GM18909 (cell line): ENCODE results near the gene CLEC16A.
A peak's percentile ranks its signal among the peaks of the same experiment; 100 is the strongest.
"Not testable (repeated sequence)": the region's sequence is repeated elsewhere in the genome, so short reads cannot be mapped to it uniquely, and the experiment has no call there.

Experiments
- ATAC-seq: cut with Tn5 transposase; IDR thresholded peaks from one replicate; pipeline ENCODE4 v1.9.1; 2021; ENCODE audit warnings: mild to moderate bottlenecking; ENCODE audit not compliant: unreplicated experiment, poor library complexity

CLEC16A gene

GRCh38 chr16:11089504-11090124 lies 145.2 kb downstream of the CLEC16A start:
- ATAC-seq = no peak

DNA sequence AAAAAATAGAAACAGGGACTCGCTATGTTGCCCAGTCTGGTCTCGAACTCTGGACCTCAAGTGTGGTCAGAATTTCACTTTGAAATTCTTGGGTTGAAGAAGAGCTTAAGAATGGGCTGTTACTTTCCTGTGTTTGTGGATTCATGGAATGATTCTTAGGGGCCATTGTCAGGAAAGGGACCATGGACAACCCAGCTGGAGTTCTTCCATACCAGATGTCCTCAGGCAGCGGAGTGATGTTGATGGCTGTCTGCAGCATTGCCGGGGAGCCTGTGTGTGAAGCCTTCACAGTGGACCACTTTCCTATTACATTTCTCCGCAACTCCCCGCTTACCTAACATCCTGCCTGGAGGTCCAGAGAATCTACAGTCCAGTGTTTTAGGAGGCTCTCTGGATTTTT lies 145.9 kb downstream of the CLEC16A start:
- no peak for ATAC-seq

DNA sequence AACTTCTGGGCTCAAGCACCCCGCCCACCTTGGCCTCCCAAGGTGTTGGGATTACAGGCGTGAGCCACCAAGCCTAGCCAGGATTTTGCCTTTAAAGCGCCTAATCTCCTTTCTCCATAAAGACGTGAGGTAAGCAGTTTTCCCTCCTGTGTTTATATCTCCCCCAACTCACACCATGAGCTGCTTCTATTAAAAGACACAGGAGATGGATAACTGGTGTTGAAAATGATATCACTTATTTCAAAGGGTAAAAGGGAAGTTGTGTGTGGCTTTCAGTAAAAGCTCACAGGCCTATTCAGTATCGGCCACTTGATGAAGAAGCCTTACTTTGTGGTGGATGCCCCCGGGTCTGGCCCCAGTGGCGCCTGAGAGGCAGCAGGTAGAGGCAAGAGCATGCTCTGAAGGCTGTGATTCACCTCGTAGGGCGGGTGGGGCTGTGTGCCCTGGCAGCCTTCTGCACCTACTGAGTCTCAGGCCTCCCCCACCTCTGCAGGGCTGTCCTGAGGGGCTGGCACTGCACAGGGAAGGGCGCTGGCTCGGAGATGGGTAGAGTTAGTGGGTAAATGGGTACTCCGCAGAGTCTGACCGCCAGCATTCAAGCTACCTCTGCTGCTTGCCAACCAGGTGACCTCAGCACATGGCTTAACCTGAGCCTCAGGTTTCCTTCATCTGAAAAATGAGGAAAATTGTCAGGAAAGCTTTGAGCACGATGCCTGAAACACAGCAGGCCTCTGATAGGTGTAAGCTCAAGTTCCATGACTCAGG lies 146.8 kb downstream of the CLEC16A start:
- ATAC-seq = no peak

- no peak for ATAC-seq
These were observed 148.6 kb downstream of the CLEC16A start for GRCh38 chr16:11092788-11093571.

DNA sequence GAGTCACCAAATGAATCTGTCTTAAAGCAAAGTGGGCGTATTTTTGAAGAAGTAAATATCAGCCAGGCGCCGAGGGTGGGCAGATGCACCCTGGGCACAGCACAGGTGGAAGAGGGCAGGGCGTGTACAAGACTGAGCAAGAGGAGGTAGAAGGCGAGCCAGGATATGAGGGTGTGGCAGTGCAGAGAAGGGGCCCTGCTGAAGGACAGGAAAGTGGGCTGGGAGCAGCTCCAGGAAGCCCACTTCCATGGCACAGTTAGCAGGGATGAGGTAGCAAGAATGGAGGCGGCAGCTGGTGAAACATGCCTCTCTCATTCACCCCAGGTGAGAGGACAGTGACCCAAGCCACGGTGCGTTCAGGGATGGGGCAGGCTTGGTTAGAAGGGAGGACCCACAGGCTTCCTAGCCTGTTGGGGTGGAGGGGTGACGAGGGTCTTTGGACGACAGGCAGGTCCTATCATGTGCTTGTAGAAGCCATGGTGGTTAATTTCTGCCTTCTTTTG lies 149.3 kb downstream of the CLEC16A start:
- ATAC-seq = no peak

GRCh38 chr16:11094075-11094856 lies 149.9 kb downstream of the CLEC16A start:
- peak; percentile 73 for ATAC-seq

- peak; percentile 43 for ATAC-seq
These were observed 150.6 kb downstream of the CLEC16A start for GRCh38 chr16:11094857-11095565.

DNA sequence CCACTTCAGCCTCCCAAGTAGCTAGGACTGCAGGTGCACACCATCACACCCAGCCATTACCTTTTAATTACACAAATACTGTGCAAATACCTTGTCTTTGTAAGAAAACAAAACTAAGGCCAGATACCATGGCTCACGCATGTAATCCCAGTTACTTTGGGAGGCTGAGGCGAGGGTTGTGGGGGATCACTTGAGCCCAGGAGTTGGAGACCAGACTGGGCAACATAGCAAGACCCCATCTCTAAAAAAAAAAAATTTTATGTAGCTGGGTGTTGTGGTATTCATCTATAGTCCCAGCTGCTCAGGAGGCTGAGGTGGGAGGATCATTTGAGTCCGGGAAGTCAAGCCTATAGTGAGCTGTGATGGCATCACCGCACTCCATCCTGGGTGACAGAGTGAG lies 151.6 kb downstream of the CLEC16A start:
- no peak for ATAC-seq

- ATAC-seq = no peak
These were observed 152.9 kb downstream of the CLEC16A start for GRCh38 chr16:11097094-11097786.

- ATAC-seq = no peak
These were observed 153.4 kb downstream of the CLEC16A start for GRCh38 chr16:11097787-11098167.

- ATAC-seq = no peak
These were observed 154.4 kb downstream of the CLEC16A start for GRCh38 chr16:11098601-11099390.

GRCh38 chr16:11099672-11100205 lies 155.4 kb downstream of the CLEC16A start:
- no peak for ATAC-seq

GRCh38 chr16:11100239-11100750 lies 155.9 kb downstream of the CLEC16A start:
- ATAC-seq = peak; percentile 49

DNA sequence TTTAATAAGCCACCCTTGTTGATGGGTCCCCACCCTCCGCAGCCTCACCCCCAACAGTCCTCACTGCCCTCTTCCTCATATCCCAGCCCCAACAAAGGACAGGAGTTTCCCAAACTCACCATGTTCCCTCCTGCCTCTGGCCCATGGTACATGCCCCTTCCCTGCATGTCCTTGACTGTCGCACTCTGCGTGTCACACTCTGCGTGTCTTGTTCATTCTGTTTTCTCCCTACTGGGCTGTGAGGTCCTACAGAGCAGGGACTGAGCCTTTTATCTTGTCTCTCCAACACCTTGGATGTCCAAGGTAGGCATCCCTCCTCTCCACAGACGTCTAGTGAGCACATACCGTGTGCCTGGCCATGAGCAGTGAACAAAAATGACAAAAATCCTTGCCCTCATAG lies 156.9 kb downstream of the CLEC16A start:
- ATAC-seq = no peak

GRCh38 chr16:11101695-11102522 lies 157.5 kb downstream of the CLEC16A start:
- no peak for ATAC-seq

DNA sequence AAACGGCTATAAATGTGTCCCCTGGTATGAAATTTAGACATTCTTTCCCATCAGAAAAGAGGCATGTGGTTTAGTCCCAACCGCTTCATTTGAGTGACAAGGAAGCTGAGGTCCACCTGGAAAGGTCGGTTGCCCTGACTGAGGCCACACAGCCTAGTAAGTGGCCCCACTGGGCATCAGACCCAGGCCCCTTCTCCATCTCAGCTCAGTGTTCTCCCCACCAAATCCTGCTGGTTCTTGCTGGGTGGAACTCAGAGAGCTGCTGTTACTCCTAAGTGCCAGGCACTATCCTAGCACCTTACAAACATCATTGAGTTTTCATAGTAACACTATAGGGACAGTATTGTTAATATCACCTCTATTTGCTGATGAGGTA lies 158.1 kb downstream of the CLEC16A start:
- ATAC-seq = no peak

GRCh38 chr16:11103301-11103700 lies 158.9 kb downstream of the CLEC16A start:
- ATAC-seq = not testable (repeated sequence)
